ENCODE measurements around the gene BOD1L1.

DNA sequence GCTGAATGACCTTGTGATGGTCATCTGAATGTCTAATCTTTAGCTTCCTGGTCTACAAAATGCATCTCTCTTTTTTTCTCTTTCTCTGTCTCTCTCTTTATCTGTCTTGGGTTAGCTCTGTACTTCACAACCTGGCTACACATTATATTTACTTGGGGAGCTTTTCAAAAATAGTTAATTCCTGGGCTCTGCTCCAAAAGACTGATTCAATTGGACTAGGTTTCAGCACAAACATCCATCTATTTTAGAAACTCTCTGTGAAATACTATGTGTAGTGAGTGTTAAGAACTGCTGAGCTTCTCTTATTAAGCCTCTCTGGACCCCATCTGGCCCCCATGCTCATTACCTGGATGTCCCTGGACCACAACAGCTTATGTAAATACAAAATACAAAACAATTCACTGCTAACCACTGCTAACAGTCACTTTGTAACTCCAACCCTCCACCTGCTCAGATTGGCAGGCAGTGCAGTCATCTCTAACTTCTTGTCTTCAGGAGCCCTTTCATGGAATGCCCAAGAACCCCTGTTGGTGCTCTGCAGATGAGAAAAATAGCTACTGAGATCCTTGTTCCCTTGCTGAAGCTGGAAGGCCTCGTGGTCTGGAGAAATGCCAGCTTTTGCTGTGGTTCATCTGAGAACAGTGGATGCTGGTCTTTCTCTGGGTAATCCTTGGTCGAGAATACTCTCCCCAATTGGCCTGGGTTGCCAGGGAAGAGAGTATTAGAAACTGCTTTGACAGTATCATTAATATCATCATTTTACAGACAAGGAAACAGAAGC, 14.8 kb upstream of the BOD1L1 start:
- TF ChIP-seq POLR2A (IDR thresholded peaks at IDR 0.05) = no peak
- TF ChIP-seq, protein P1, sequence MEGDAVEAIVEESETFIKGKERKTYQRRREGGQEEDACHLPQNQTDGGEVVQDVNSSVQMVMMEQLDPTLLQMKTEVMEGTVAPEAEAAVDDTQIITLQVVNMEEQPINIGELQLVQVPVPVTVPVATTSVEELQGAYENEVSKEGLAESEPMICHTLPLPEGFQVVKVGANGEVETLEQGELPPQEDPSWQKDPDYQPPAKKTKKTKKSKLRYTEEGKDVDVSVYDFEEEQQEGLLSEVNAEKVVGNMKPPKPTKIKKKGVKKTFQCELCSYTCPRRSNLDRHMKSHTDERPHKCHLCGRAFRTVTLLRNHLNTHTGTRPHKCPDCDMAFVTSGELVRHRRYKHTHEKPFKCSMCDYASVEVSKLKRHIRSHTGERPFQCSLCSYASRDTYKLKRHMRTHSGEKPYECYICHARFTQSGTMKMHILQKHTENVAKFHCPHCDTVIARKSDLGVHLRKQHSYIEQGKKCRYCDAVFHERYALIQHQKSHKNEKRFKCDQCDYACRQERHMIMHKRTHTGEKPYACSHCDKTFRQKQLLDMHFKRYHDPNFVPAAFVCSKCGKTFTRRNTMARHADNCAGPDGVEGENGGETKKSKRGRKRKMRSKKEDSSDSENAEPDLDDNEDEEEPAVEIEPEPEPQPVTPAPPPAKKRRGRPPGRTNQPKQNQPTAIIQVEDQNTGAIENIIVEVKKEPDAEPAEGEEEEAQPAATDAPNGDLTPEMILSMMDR (IDR thresholded peaks at IDR 0.05) = no peak
